RPMI7951 (cell line): ENCODE data around the gene EPHX1. TPM values are rescaled to one million over a fixed set of nuclear protein-coding genes. Genes with fewer than 3 reads are reported as not detected.

ENCODE experiments used
- DNase-seq: peaks from one replicate; pipeline ENCODE4 v3.0.0-alpha.2; 2012; ENCODE audit warnings: low read depth
- total RNA-seq: library from RNA; depleted of rRNA; stranded (reverse); fragments of >200 nt; shearing (Covaris generic); gene quantifications from 2 replicates; pipeline ENCODE4 v1.2.3, GENCODE V29; 2014

EPHX1 gene
- total RNA-seq, 1 experiment from 2014 or later, result 25.5 TPM

- no peak for DNase-seq
These were observed 33.0 kb downstream of the EPHX1 start for GRCh38 chr1:225842788-225843425.

GRCh38 chr1:225843426-225843795 lies 33.5 kb downstream of the EPHX1 start:
- no peak for DNase-seq

GRCh38 chr1:225844236-225845061 lies 34.5 kb downstream of the EPHX1 start:
- DNase-seq, result no peak

- DNase-seq, result no peak
These were observed 35.2 kb downstream of the EPHX1 start for GRCh38 chr1:225845097-225845496.

GRCh38 chr1:225845571-225846259 lies 35.8 kb downstream of the EPHX1 start:
- peak; percentile 61 for DNase-seq

GRCh38 chr1:225846331-225847310 lies 36.7 kb downstream of the EPHX1 start:
- DNase-seq, result no peak

GRCh38 chr1:225847610-225848009 lies 37.7 kb downstream of the EPHX1 start:
- no peak for DNase-seq

- DNase-seq, result no peak
These were observed 38.4 kb downstream of the EPHX1 start for GRCh38 chr1:225848030-225848955.

- no peak for DNase-seq
These were observed 40.0 kb downstream of the EPHX1 start for GRCh38 chr1:225849925-225850324.

GRCh38 chr1:225850370-225850769 lies 40.4 kb downstream of the EPHX1 start:
- DNase-seq, result no peak

- no peak for DNase-seq
These were observed 41.9 kb downstream of the EPHX1 start for GRCh38 chr1:225851805-225852204.

- DNase-seq, result no peak
These were observed 42.6 kb downstream of the EPHX1 start for GRCh38 chr1:225852413-225853124.

GRCh38 chr1:225853441-225853840 lies 43.5 kb downstream of the EPHX1 start:
- DNase-seq, result no peak

GRCh38 chr1:225855503-225856300 lies 45.8 kb downstream of the EPHX1 start:
- DNase-seq, result no peak

GRCh38 chr1:225857256-225857655 lies 47.3 kb downstream of the EPHX1 start:
- DNase-seq, result no peak

- DNase-seq, result no peak
These were observed 49.2 kb downstream of the EPHX1 start for GRCh38 chr1:225859151-225859550.

- no peak for DNase-seq
These were observed 50.2 kb downstream of the EPHX1 start for GRCh38 chr1:225860107-225860506.

- DNase-seq, result no peak
These were observed 51.0 kb downstream of the EPHX1 start for GRCh38 chr1:225860876-225861441.
